Stimulated activated CD4-positive, alpha-beta T cell treated with anti-CD3 and anti-CD28 coated beads, TNF-alpha, amount 100 ng/mL, for 24 hours (primary cell): ENCODE measurements around the gene ACTR3C.

ENCODE experiments used
- DNase-seq, 3 experiments: peaks; one replicate each; pipeline ENCODE4 v3.0.0-alpha.2; 2020; ENCODE audit warnings: low read depth in 3 of 3

The ACTR3C gene

GRCh38 chr7:150322833-150323681 is at the start of gene ACTR3C, which contains the start of gene LRRC61:
ACTR3C (minus strand) TSS chr7:150323545; CDS start chr7:150295296, 28,249 bp downstream.
LRRC61 (plus strand) TSS chr7:150323355; CDS start chr7:150336862, 13,507 bp downstream.
- DNase-seq = peak; percentile 31 to 70 (median 36)

- no peak for DNase-seq
These were observed 49.1 kb upstream of the ACTR3C start for GRCh38 chr7:150372271-150373048.

- DNase-seq = no peak
These were observed 48.6 kb upstream of the ACTR3C start for GRCh38 chr7:150371996-150372270.

- DNase-seq = no peak
These were observed 48.0 kb upstream of the ACTR3C start for GRCh38 chr7:150371131-150371995.

- DNase-seq = no peak
These were observed 47.3 kb upstream of the ACTR3C start for GRCh38 chr7:150370612-150371071.

DNA sequence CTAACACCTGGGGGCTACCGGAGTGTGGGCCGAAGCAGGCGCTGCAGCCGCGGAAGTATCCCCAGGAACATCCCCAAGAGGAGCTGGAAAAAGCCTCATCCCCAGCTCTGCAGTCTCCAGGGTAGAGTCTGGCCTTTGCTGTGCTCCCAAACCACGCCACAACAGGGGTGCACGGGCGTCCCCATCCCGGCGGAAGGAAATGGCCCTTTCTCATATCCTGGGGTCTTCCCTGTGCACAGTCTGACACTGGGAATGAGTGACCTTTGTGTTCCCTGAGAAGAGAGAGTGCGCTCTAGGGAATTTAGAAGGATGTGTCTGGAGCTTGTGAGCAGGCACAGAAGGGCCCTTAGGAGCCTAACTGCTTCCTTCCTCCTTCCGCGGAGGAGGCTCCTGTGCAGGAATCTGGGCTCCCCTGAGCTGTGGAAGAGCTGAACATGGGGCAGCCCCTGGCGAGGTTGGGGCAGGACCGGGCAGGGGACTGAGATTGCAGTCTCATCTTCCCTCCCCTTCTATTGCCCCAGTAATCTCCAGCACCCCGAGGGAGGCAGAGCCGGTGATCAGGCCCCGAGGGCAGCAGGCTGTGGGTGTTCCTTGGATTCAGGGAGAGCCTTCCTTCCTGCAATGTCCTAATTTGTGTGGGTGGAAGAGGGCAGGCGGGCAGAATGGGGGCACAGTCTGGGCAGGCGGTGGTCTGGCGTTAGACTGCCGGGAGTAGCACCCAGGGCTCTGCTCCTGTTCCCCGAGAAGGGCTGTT is 46.6 kb upstream of the ACTR3C start:
- DNase-seq = no peak

DNA sequence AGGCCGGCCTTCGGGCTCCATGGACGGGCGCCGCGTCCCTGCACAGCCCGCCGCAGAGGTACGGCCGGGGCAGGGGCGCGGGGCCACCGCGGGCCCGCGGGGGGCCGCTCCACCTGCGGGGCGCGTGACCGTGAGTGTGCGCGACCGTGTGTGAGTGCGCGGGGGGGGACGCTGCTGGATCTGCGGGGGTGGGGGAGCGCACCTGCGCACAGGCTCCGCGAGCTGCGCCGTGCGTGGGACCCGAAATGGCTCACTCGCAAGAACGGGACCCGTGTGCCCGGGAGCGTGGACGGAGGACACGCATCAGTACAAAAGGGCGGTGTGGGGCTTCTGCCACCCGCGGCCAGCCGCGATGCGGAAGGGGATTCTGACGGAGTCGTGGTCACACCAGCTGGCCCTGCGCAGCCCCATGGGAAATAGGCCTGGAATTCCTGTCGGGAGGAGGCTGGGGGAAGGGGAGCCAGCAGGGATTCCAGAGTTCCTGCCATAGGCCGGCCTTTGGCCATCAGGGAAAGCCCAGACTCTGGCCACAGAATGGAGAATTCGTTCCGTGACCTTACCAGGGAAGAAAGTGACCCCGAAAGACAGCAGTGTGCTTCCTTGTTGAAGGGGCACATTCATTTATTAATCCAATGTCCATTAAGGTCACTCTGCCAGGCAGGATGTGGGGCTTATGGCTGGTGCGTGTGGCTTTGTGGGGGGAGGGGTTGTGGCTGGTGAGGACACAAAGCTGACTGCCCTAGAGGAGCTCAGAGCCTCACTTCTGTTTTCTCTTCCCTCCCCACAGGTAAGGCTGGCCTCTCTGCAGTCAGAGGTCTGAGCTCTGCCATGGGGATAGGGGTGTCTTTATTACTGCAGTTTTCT is 45.8 kb upstream of the ACTR3C start:
- DNase-seq = peak; percentile 33 to 42 (median 39)

- DNase-seq = peak; percentile 63 to 82 (median 64)
These were observed 44.9 kb upstream of the ACTR3C start, which contains the start of gene REPIN1 for GRCh38 chr7:150368096-150368883. REPIN1 (plus strand) TSS chr7:150368822; CDS start chr7:150369712, 890 bp downstream.

DNA sequence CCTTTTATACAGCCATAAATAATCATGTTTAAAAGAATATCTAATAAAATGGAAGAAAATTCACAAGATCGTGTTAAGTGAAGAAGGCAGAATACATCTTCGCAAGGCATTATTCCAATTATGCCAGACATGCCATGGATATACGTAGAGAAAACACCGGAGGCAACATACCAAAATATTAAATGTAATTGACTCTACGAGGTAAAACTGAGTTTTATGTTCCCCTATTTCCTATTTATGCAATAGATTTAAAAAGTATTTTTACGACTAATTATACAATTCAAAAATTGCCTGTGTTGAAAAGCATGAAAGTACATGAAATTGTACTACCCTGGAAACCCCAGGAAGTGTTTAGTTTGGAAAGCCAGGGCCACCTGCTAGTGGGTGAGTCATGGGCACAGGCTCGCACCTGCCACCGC is 44.3 kb upstream of the ACTR3C start:
- no peak for DNase-seq

DNA sequence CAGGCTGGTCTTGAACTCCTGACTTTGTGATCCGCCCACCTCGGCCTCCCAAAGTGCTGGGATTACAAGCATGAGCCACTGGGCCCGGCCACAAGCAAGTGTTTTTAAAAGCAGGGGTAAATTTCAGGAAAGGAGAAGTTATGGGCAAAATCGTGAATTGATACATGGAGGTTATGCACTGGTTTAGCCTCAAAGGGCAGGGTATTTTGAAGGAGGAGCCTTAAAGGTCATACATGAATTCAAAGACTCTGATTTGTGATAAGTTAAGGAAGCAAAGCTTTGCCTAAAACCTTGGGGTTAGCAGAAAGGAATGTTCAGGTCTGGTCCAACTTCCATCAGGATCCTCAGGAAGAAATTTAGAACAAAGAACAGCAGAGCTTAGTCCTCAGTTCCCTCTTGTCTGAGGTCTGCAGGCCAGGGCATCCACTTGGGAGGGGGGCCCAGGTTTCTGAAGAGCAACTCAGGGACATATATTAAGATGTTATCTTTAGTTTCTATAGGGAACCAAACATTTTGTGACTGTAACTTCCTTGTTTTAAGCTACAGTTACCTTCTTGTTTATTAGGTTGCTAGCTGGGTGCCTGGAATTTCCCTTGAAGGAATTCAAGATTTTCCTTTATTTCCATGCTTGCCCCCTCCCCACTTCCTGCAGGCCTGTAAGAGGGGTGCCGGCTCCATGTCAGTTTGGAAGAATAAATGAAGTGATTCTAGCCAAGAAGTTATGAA is 42.5 kb upstream of the ACTR3C start:
- DNase-seq = no peak

- DNase-seq = no peak
These were observed 41.8 kb upstream of the ACTR3C start for GRCh38 chr7:150365194-150365593.

DNA sequence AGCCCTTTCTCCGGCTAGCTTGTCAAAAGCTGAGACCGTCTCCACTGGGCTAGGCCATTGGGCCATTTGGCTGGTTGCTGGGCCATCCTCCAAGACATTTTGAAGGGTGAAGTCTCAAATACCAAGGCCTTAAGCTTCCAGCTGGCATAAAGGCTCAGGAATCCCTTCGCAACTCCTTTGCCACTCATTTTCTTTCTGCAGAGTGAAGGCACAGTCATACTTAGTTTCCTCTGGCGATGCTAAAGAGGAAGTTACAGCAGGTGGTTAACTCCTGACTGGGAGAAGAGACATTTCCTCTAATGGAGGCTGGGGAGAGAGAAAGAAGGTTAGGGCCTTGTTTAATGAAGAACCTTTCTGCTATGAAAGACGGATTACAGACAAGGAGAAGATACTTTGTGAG is 40.5 kb upstream of the ACTR3C start:
- no peak for DNase-seq

GRCh38 chr7:150363370-150363769 is 40.0 kb upstream of the ACTR3C start:
- no peak for DNase-seq

GRCh38 chr7:150361807-150362621 is 38.7 kb upstream of the ACTR3C start:
- no peak for DNase-seq

DNA sequence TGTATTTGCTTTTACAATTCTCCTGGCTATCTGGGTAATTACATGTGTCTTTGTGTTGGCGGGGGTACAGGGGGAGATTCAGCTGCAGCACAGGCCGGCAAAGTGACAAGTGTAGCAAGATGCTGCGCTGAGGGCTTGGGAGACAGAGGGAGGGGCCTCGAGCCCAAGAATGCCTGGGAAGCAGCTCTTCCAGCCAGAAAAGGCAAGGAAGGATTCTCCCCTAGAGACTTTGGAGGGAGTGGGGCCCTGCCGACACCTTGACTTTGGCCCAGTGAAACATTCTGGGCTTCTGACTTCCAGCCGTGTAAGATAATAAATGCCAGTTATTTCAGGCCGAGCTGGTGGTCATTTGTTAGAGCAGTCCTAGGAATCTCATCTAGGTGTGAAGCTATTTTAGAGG is 38.1 kb upstream of the ACTR3C start:
- no peak for DNase-seq

GRCh38 chr7:150360363-150361058 is 37.2 kb upstream of the ACTR3C start:
- DNase-seq = no peak
